Panc1 (cell line): ENCODE results near the gene ITGA2B. TPM values are rescaled to one million over a fixed set of nuclear protein-coding genes. Genes with fewer than 3 reads are reported as not detected.

Experiments
- ATAC-seq: fragments of 200-7000 bp; cut with Tn5 transposase; 2 replicates; pipeline ENCODE4 v1.9.1; 2020; ENCODE audit warnings: mild to moderate bottlenecking, moderate library complexity
- BruUV-seq: library from RNA; stranded (reverse); fragments of 400-500 nt; replicated peaks from 2 replicates; lab custom pipeline; 2021; lab: Mats Ljungman, UMichigan
- CTCF ChIA-PET: fragments of 300-600 bp; sonication (Branson Sonifier 250); formaldehyde crosslinking; loops from one replicate; lab custom pipeline; 2022; ENCODE audit warnings: antibody characterized with exemption; lab: Charles Lee
- POLR2A ChIA-PET: fragments of 300-600 bp; sonication (Branson Sonifier 250); formaldehyde crosslinking; loops from one replicate; lab custom pipeline; 2022; ENCODE audit warnings: antibody characterized with exemption; lab: Charles Lee
- DNase-seq: peaks from one replicate; pipeline ENCODE4 v3.0.0-alpha.2; 2010; ENCODE audit warnings: low read depth, low spot score
- H3K27ac ChIP-seq: 2 replicates; pipeline ENCODE4 v1.5.1; 2011; ENCODE audit warnings: mild to moderate bottlenecking, low read length, inconsistent platforms
- H3K27me3 ChIP-seq: fragments of 200-500 bp; sonication (Bioruptor generic); 2 replicates; pipeline ENCODE4 v1.6.0; 2014; ENCODE audit warnings: low read length, inconsistent platforms; ENCODE audit not compliant: control insufficient read depth, insufficient read depth
- H3K36me3 ChIP-seq: fragments of 200-500 bp; sonication (Bioruptor generic); 2 replicates; pipeline ENCODE4 v1.5.1; 2014; ENCODE audit warnings: inconsistent platforms, mild to moderate bottlenecking, low read length, moderate library complexity; ENCODE audit not compliant: control insufficient read depth, insufficient read depth
- H3K4me1 ChIP-seq: 2 replicates; pipeline ENCODE4 v1.5.1; 2011; ENCODE audit warnings: inconsistent platforms, mild to moderate bottlenecking, low read length, moderate library complexity; ENCODE audit not compliant: control insufficient read depth, insufficient read depth
- H3K4me3 ChIP-seq, 2 experiments: 2 replicates each; pipeline ENCODE4 v1.5.1; 2011 to 2012; ENCODE audit warnings: low read depth in 2 of 2, low read length in 2 of 2, mild to moderate bottlenecking in 2 of 2, inconsistent platforms in 1 of 2, moderate library complexity in 1 of 2
- H3K9me3 ChIP-seq: fragments of 200-500 bp; sonication (Bioruptor generic); 2 replicates; pipeline ENCODE4 v1.5.1; 2014; ENCODE audit warnings: low read depth, mild to moderate bottlenecking, inconsistent platforms, low read length, moderate library complexity; ENCODE audit not compliant: control insufficient read depth, insufficient read depth
- POLR2AphosphoS5 ChIP-seq: IDR thresholded peaks from 2 replicates; pipeline ENCODE4 v1.6.1; 2012; ENCODE audit warnings: mild to moderate bottlenecking, low read depth, low read length, moderate library complexity
- REST ChIP-seq, 2 experiments: IDR thresholded peaks; 2 replicates each; pipeline ENCODE4 v1.6.1; 2011 to 2012; ENCODE audit warnings: low read depth in 2 of 2, control low read depth in 1 of 2, low read length in 1 of 2, mild to moderate bottlenecking in 1 of 2, moderate library complexity in 1 of 2; ENCODE audit not compliant: insufficient read depth in 1 of 2
- SIN3A ChIP-seq: IDR thresholded peaks from 2 replicates; pipeline ENCODE4 v1.6.1; 2012; ENCODE audit warnings: low read depth, mild to moderate bottlenecking, low read length, moderate library complexity, borderline replicate concordance; ENCODE audit not compliant: insufficient read depth
- TCF7L2 ChIP-seq: IDR thresholded peaks from 2 replicates; pipeline ENCODE4 v1.6.1; 2011; ENCODE audit warnings: mild to moderate bottlenecking, low read depth, low read length, inconsistent platforms
- in situ Hi-C: cut with HindIII; loops from 2 replicates; pipeline ENCODE4 v1.10.0; 2016; ENCODE audit warnings: low sequenced_read_pairs, low pct_unique_long_range_greater_than_20kb
- intact Hi-C: fragments of 100-400 bp; cut with micrococcal nuclease; formaldehyde crosslinking; loops from one replicate; pipeline ENCODE4 v1.10.0; 2022; ENCODE audit not compliant: unreplicated experiment
- total RNA-seq: library from RNA; stranded (reverse); gene quantifications from one replicate; pipeline ENCODE4 v1.2.1, GENCODE V29; 2021; ENCODE audit not compliant: unreplicated experiment
- TF ChIP-seq, protein P1 (sequence below): fragments of 450-650 bp; IDR thresholded peaks from 2 replicates; pipeline ENCODE4 v1.5.1; 2017; ENCODE audit warnings: mild to moderate bottlenecking

ITGA2B gene
- total RNA-seq, 1 experiment from 2014 or later = 2.4 TPM

DNA sequence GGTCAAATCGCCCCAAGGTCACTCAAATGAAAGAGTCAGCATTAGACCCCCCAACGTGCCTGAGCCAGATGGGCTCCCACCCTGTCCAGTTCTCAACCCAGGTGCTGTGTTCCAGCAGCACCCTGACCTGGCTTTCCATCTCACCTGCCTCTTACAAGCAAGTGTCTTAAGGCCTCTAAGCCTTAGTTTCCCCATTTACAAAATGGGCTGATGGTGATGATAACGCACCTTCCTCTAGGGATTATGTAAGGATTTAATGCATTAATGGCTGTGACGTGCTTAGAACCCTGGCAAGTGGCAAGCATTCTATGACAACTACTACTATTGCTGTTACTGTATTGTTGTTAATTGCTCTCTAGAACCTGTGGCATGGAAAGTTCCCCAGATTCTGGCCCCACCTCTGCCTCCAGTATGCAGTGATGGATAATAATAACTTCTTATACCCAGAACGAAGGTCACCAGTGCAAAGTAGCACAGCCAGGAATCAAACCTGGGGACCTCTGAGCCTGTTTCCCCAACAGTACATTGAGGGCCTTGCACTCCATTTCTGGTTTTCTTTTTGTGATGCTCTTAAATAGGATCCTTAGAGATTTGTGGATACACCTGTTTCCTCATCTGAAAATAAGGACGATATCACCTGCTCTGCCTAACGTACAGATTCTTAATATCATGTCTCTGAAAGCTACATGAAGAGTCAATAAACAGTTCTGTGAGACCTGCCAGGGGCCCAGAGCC, 61.6 kb downstream of the ITGA2B start:
- Histone ChIP-seq H3K4me1 (no peaks in the 10 kb centered on the region; the same call in none of the 2 replicates), H3K4me3 (no peak overlapping the region), H3K27me3 (no peaks in the 10 kb centered on the region), H3K36me3 (peaks cover 6% of the 10 kb centered on the region; the same call in 1 of the 2 replicates), H3K27ac (peak overlapping the region; percentile 44; the same call in 1 of the 2 replicates), H3K9me3 (no peaks in the 10 kb centered on the region)
- in situ Hi-C loops = no loop called here
- ATAC-seq (no peak), DNase-seq (no peak)
- ChIA-PET POLR2A (no interaction called here), CTCF (interaction anchor here (0.6 kb wide), 1 partner anchor 104 kb away, joined by 3 read pairs; no protein-coding TSS in a partner anchor)
- intact Hi-C loops = loop anchor here (5.0 kb wide), 1 partner anchor 106 kb away; no protein-coding TSS in a partner anchor
- BruUV-seq = no TSS peak
- TF ChIP-seq POLR2AphosphoS5 (no peak), REST (IDR thresholded peaks at IDR 0.05; ENCODE audit: insufficient read depth in 1 of 2, low read depth in 2 of 2, low read length in 1 of 2) (no peak), SIN3A (no peak), TCF7L2 (no peak)
- TF ChIP-seq, protein P1, sequence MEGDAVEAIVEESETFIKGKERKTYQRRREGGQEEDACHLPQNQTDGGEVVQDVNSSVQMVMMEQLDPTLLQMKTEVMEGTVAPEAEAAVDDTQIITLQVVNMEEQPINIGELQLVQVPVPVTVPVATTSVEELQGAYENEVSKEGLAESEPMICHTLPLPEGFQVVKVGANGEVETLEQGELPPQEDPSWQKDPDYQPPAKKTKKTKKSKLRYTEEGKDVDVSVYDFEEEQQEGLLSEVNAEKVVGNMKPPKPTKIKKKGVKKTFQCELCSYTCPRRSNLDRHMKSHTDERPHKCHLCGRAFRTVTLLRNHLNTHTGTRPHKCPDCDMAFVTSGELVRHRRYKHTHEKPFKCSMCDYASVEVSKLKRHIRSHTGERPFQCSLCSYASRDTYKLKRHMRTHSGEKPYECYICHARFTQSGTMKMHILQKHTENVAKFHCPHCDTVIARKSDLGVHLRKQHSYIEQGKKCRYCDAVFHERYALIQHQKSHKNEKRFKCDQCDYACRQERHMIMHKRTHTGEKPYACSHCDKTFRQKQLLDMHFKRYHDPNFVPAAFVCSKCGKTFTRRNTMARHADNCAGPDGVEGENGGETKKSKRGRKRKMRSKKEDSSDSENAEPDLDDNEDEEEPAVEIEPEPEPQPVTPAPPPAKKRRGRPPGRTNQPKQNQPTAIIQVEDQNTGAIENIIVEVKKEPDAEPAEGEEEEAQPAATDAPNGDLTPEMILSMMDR = no peak

GRCh38 chr17:44326861-44327444, 62.5 kb downstream of the ITGA2B start:
- peaks cover 6% of the 10 kb centered on the region; the same call in 1 of the 2 replicates for H3K36me3 ChIP-seq
- H3K27ac ChIP-seq = peak overlapping the region; percentile 72
- peak; percentile 81 for ATAC-seq
- in situ Hi-C loops (no loop called here), intact Hi-C loops (loop anchor here (5.0 kb wide), 1 partner anchor 105 kb away; no protein-coding TSS in a partner anchor)
- no peaks in the 10 kb centered on the region for H3K27me3 ChIP-seq
- no peaks in the 10 kb centered on the region for H3K9me3 ChIP-seq
- H3K4me3 ChIP-seq = 0 out of 4 replicates have a peak overlapping the region, but pooled peaks of 1 of the 2 experiments have one; percentile 33
- DNase-seq = no peak
- TF ChIP-seq, protein P1 = no peak
- TF ChIP-seq TCF7L2 (no peak), REST (IDR thresholded peaks at IDR 0.05; ENCODE audit: insufficient read depth in 1 of 2, low read depth in 2 of 2, low read length in 1 of 2) (no peak), SIN3A (no peak), POLR2AphosphoS5 (peak; percentile 76)
- ChIA-PET POLR2A (interaction anchor here (0.6 kb wide), 2 partner anchors 106 to 109 kb away, joined by 4 to 6 read pairs; no protein-coding TSS in a partner anchor), CTCF (no interaction called here)
- no TSS peak for BruUV-seq
- H3K4me1 ChIP-seq = no peaks in the 10 kb centered on the region; the same call in none of the 2 replicates
